H1 (cell line): ENCODE results near the gene HSF4. TPM values are rescaled to one million over a fixed set of nuclear protein-coding genes. Genes with fewer than 3 reads are reported as not detected.

Source experiments
- CTCF ChIA-PET: fragments of 300-600 bp; sonication (Branson Sonifier 250); formaldehyde crosslinking; loops from one replicate; lab custom pipeline; 2021; ENCODE audit not compliant: partially characterized antibody; lab: Charles Lee
- POLR2A ChIA-PET: fragments of 300-600 bp; sonication (Branson Sonifier 250); formaldehyde crosslinking; loops from one replicate; lab custom pipeline; 2021; ENCODE audit warnings: inconsistent platforms; ENCODE audit not compliant: partially characterized antibody; lab: Charles Lee
- DNase-seq, 2 experiments: peaks; one replicate each; pipeline versions ENCODE4 v3.0.0 to v3.0.0-alpha.2; 2010 to 2022; ENCODE audit warnings: low spot score in 2 of 2, low read depth in 1 of 2, mixed read lengths in 1 of 2
- FAIRE-seq: peaks from 2 replicates; lab custom pipeline; 2011; peaks lifted over from hg19 to GRCh38; lab: Jason Lieb, UNC
- H2AFZ ChIP-seq: 2 replicates; pipeline ENCODE4 v1.8.1; 2012; ENCODE audit warnings: low read length, inconsistent platforms
- H2AK5ac ChIP-seq: 2 replicates; pipeline ENCODE4 v1.6.1; 2013; ENCODE audit warnings: low read depth, low read length
- H2BK120ac ChIP-seq: replicated peaks from 2 replicates; pipeline ENCODE3; 2013; ENCODE audit warnings: low read depth, low read length, inconsistent platforms
- H2BK12ac ChIP-seq: 2 replicates; pipeline ENCODE4 v1.6.1; 2013; ENCODE audit warnings: low read depth, low read length
- H2BK15ac ChIP-seq: 2 replicates; pipeline ENCODE4 v1.6.1; 2013; ENCODE audit warnings: low read length
- H2BK20ac ChIP-seq: 2 replicates; pipeline ENCODE4 v1.6.1; 2013; ENCODE audit warnings: low read length
- H2BK5ac ChIP-seq: 2 replicates; pipeline ENCODE4 v1.6.1; 2013; ENCODE audit warnings: low read depth, low read length
- H3K14ac ChIP-seq: 2 replicates; pipeline ENCODE4 v1.6.1; 2013; ENCODE audit warnings: inconsistent platforms; ENCODE audit not compliant: insufficient read length
- H3K18ac ChIP-seq: 2 replicates; pipeline ENCODE4 v1.6.1; 2013; ENCODE audit warnings: low read length; ENCODE audit errors: extremely low read depth
- H3K23ac ChIP-seq: 2 replicates; pipeline ENCODE4 v1.6.1; 2013; ENCODE audit warnings: inconsistent platforms; ENCODE audit not compliant: insufficient read length
- H3K23me2 ChIP-seq: 2 replicates; pipeline ENCODE4 v1.6.1; 2013; ENCODE audit warnings: low read depth, low read length
- H3K27ac ChIP-seq: 2 replicates; pipeline ENCODE4 v1.6.1; 2011; ENCODE audit warnings: low read depth, low read length, inconsistent platforms
- H3K27me3 ChIP-seq, 4 experiments: replicated peaks in 1 of 4; 1 replicate in 1 of 4; 2 replicates in 3 of 4; pipeline versions ENCODE4 v1.6.1 to v1.8.1; 2011 to 2013; ENCODE audit warnings: low read length in 3 of 4, mild to moderate bottlenecking in 3 of 4, inconsistent platforms in 2 of 4, mixed read lengths in 2 of 4, moderate library complexity in 1 of 4; ENCODE audit not compliant: control insufficient read depth in 3 of 4, insufficient read depth in 3 of 4; ENCODE audit errors: extremely low read depth in 1 of 4
- H3K36me3 ChIP-seq, 4 experiments: 2 replicates each; pipeline versions ENCODE4 v1.6.1 to v1.8.1; 2011 to 2013; ENCODE audit warnings: mild to moderate bottlenecking in 4 of 4, low read length in 3 of 4, moderate library complexity in 2 of 4, control low read depth in 1 of 4, inconsistent platforms in 1 of 4; ENCODE audit not compliant: insufficient read depth in 4 of 4, control insufficient read depth in 2 of 4
- H3K4ac ChIP-seq: replicated peaks from 2 replicates; pipeline ENCODE3; 2013; ENCODE audit warnings: low read length, low read depth, mixed read lengths, inconsistent platforms; ENCODE audit not compliant: insufficient read length
- H3K4me1 ChIP-seq, 4 experiments: replicated peaks in 1 of 4; 1 replicate in 1 of 4; 2 replicates in 3 of 4; pipeline versions ENCODE4 v1.6.1 to v1.8.1; 2011 to 2013; ENCODE audit warnings: low read length in 3 of 4, inconsistent platforms in 2 of 4, mixed read lengths in 1 of 4; ENCODE audit not compliant: insufficient read depth in 4 of 4, control insufficient read depth in 3 of 4
- H3K4me2 ChIP-seq, 2 experiments: 2 replicates each; pipeline versions ENCODE4 v1.6.1 to v1.8.1; 2011 to 2013; ENCODE audit warnings: low read depth in 2 of 2, low read length in 2 of 2, control low read depth in 1 of 2, inconsistent platforms in 1 of 2, mild to moderate bottlenecking in 1 of 2; ENCODE audit not compliant: insufficient read depth in 1 of 2
- H3K4me3 ChIP-seq, 4 experiments: fragments of 200-600, 300-600 bp in 1 of 4; sonication (generic), shearing (Covaris generic), sonication (Bioruptor Twin) in 1 of 4; 2 replicates each; pipeline versions ENCODE4 v1.5.1 to v1.8.1; 2011 to 2016; ENCODE audit warnings: low read length in 4 of 4, low read depth in 3 of 4, control low read depth in 2 of 4, inconsistent platforms in 2 of 4, mild to moderate bottlenecking in 2 of 4, mixed read lengths in 1 of 4, moderate library complexity in 1 of 4; ENCODE audit not compliant: insufficient read depth in 2 of 4; ENCODE audit errors: extremely low read depth in 1 of 4
- H3K56ac ChIP-seq: replicated peaks from 2 replicates; pipeline ENCODE3; 2013; ENCODE audit warnings: low read depth, mild to moderate bottlenecking, mixed read lengths, low read length, inconsistent platforms; ENCODE audit not compliant: insufficient read length
- H3K79me1 ChIP-seq: 2 replicates; pipeline ENCODE4 v1.6.1; 2013; ENCODE audit warnings: low read depth, low read length, control low read depth
- H3K79me2 ChIP-seq, 2 experiments: 2 replicates each; pipeline versions ENCODE4 v1.6.1 to v1.8.1; 2012 to 2013; ENCODE audit warnings: low read length in 2 of 2, mild to moderate bottlenecking in 2 of 2, inconsistent platforms in 1 of 2; ENCODE audit not compliant: insufficient read depth in 2 of 2, control insufficient read depth in 1 of 2
- H3K9ac ChIP-seq, 4 experiments: replicated peaks in 1 of 4; 1 replicate in 1 of 4; 2 replicates in 3 of 4; pipeline versions ENCODE4 v1.6.1 to v1.8.1; 2011 to 2013; ENCODE audit warnings: low read depth in 3 of 4, low read length in 3 of 4, control low read depth in 2 of 4, mild to moderate bottlenecking in 2 of 4, moderate library complexity in 2 of 4, inconsistent platforms in 1 of 4; ENCODE audit errors: extremely low read depth in 1 of 4
- H3K9me3 ChIP-seq, 2 experiments: 2 replicates each; pipeline versions ENCODE4 v1.6.1 to v1.8.1; 2012 to 2013; ENCODE audit warnings: mild to moderate bottlenecking in 2 of 2, moderate library complexity in 2 of 2, control low read depth in 1 of 2, inconsistent platforms in 1 of 2, low read depth in 1 of 2, low read length in 1 of 2, mixed read lengths in 1 of 2; ENCODE audit not compliant: insufficient read depth in 2 of 2
- H4K20me1 ChIP-seq, 2 experiments: replicated peaks in 1 of 2; 2 replicates each; pipeline versions ENCODE3 to v1.8.1; 2011 to 2013; ENCODE audit warnings: inconsistent platforms in 2 of 2, low read length in 2 of 2, mild to moderate bottlenecking in 1 of 2; ENCODE audit not compliant: insufficient read depth in 2 of 2, control insufficient read depth in 1 of 2
- H4K5ac ChIP-seq: 2 replicates; pipeline ENCODE4 v1.6.1; 2013; ENCODE audit warnings: low read length, low read depth, mixed read lengths, inconsistent platforms; ENCODE audit not compliant: insufficient read length
- H4K8ac ChIP-seq: 2 replicates; pipeline ENCODE4 v1.8.0; 2013; ENCODE audit warnings: mild to moderate bottlenecking, moderate library complexity, low read length, inconsistent platforms; ENCODE audit not compliant: insufficient read depth; ENCODE audit errors: extremely low read depth
- H4K91ac ChIP-seq: replicated peaks from 2 replicates; pipeline ENCODE3; 2013; ENCODE audit warnings: low read length, mixed read lengths, inconsistent platforms; ENCODE audit not compliant: insufficient read length
- GABPA ChIP-seq: IDR thresholded peaks from 2 replicates; pipeline ENCODE4 v1.6.1; 2011; ENCODE audit warnings: mild to moderate bottlenecking, low read length, moderate library complexity, borderline replicate concordance; ENCODE audit not compliant: insufficient read depth
- SP2 ChIP-seq: IDR thresholded peaks from 2 replicates; pipeline ENCODE4 v1.6.1; 2012; ENCODE audit warnings: mild to moderate bottlenecking, low read length, inconsistent platforms
- WGBS, 2 experiments: shearing (Covaris generic) in 1 of 2; methylation state at CpG; one replicate each; pipeline versions ENCODE4 v1.1.6 to v1.1.7; 2013 to 2015; ENCODE audit warnings: low lambda C conversion rate in 2 of 2, mixed read lengths in 2 of 2, inconsistent platforms in 1 of 2, low coverage in 1 of 2, missing lambda C conversion rate in 1 of 2; ENCODE audit not compliant: insufficient replicate concordance in 2 of 2, insufficient coverage in 1 of 2, insufficient read length in 1 of 2; ENCODE audit errors: extremely low coverage in 1 of 2, missing lambda C conversion rate in 1 of 2; 5-methylcytosine and 5-hydroxymethylcytosine counted together
- polyA plus RNA-seq, 7 experiments: library from polyadenylated mRNA; depleted of rRNA in 3 of 7; stranded (reverse) in 5 of 7; unstranded in 2 of 7; fragments of >200 nt in 5 of 7; fragments of 200-250 nt in 2 of 7; gene quantifications; 1 replicate in 5 of 7; 2 replicates in 1 of 7; 4 replicates in 1 of 7; pipeline versions ENCODE4 v1.2.1 to v1.2.3, GENCODE V29; 2011 to 2013; ENCODE audit warnings: missing spikeins in 2 of 7, mixed read lengths in 2 of 7
- total RNA-seq: library from RNA; stranded (reverse); fragmentation: NEBNext Ultra II Directional; extraction: Animal tissue kit (Norgen Biotek cat#: 25700); gene quantifications from 2 replicates; pipeline ENCODE4 v1.2.1, GENCODE V29; 2021

The HSF4 gene
- total and polyA plus RNA-seq, 2 of the 8 experiments (the other 6 are each of a cell fraction or from before 2014, with no cell fraction given), result 0.14 TPM; not detected in 1

DNA sequence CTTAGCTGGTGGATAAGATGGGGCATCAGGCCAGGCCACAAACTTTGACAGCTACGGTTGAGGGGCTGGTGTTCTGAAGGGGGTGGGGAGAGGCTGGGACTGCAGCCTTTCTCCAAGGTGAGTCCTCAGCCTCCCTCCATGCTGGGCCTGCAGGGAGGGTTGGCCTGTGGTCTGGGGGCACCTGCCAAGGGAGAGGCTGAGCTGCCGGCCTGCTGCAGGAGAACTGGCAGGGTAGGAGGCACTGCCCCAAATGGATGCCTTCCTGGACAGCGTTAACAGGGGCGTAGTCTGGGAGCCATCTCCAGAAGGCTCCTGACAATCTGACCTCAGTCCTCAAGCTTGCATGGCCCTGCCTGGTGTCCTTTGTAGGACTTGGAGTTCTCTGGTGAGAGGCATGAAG is 39.5 kb downstream of the HSF4 start:
- no peaks in the 10 kb centered on the region for H3K79me1 ChIP-seq
- no peak overlapping the region for H3K4ac ChIP-seq
- no peak for FAIRE-seq
- no peak overlapping the region for H2AFZ ChIP-seq
- H3K4me2 ChIP-seq, result no peak overlapping the region
- H3K4me3 ChIP-seq, result no peak overlapping the region
- H3K27ac ChIP-seq, result no peak overlapping the region
- H2AK5ac ChIP-seq, result no peak overlapping the region
- no peak overlapping the region for H3K56ac ChIP-seq
- peaks cover 0 to 2% of the 10 kb centered on the region in 2 experiments for H4K20me1 ChIP-seq
- H2BK5ac ChIP-seq, result no peak overlapping the region
- no peak overlapping the region for H4K91ac ChIP-seq
- H3K23ac ChIP-seq, result no peak overlapping the region
- H3K27me3 ChIP-seq, result no peaks in the 10 kb centered on the region
- ChIA-PET CTCF (interaction anchor here (0.9 to 2.0 kb wide), 6 partner anchors 13 to 309 kb away, joined by 3 to 5 read pairs (median 4); no protein-coding TSS in a partner anchor), POLR2A (interaction anchor here (1.3 to 5.4 kb wide), 3 partner anchors 10 to 23 kb away, joined by 3 to 19 read pairs (median 19); partner anchors contain the start of gene TMEM208)
- H2BK120ac ChIP-seq, result no peak overlapping the region
- no peak overlapping the region for H2BK20ac ChIP-seq
- WGBS, 2 experiments, result 90% methylated on average over 4 of the region's 4 CpGs; no CpG with 5 or more reads in 1 of the 2 experiments
- peaks cover 5% of the 10 kb centered on the region; the same call in 1 of the 2 replicates for H3K23me2 ChIP-seq
- H3K9me3 ChIP-seq, result no peaks in the 10 kb centered on the region
- H3K14ac ChIP-seq, result no peak overlapping the region
- no peak overlapping the region for H2BK15ac ChIP-seq
- TF ChIP-seq GABPA, result no peak
- no peak for TF ChIP-seq SP2
- H2BK12ac ChIP-seq, result no peak overlapping the region
- H3K36me3 ChIP-seq, result peaks cover 0 to 3% (median 0%) of the 10 kb centered on the region in 4 experiments; a peak in 3 of 8 replicates
- H3K18ac ChIP-seq, result no peak overlapping the region
- no peak overlapping the region for H4K5ac ChIP-seq
- no peak for DNase-seq
- peaks cover 0 to 15% (median 4%) of the 10 kb centered on the region in 4 experiments; a peak in 4 of 7 replicates for H3K4me1 ChIP-seq
- H3K9ac ChIP-seq, result no peak overlapping the region
- no peaks in the 10 kb centered on the region for H3K79me2 ChIP-seq
- H4K8ac ChIP-seq, result no peak overlapping the region
